NCI-H460 (cell line): ENCODE results near the gene PPP1R12B. TPM values are rescaled to one million over a fixed set of nuclear protein-coding genes. Genes with fewer than 3 reads are reported as not detected.
"Not testable (repeated sequence)": the region's sequence is repeated elsewhere in the genome, so short reads cannot be mapped to it uniquely, and the experiment has no call there.

Source experiments
- DNase-seq: peaks from one replicate; pipeline ENCODE4 v3.0.0-alpha.2; 2016; ENCODE audit warnings: low read depth; ENCODE audit errors: extremely low read depth
- total RNA-seq: library from RNA; depleted of rRNA; stranded (reverse); fragments of >200 nt; shearing (Covaris generic); gene quantifications from 2 replicates; pipeline ENCODE4 v1.2.3, GENCODE V29; 2014

The PPP1R12B gene
- total RNA-seq, 1 experiment from 2014 or later, result 16.6 TPM

GRCh38 chr1:202343652-202344349 lies 4.7 kb upstream of the PPP1R12B start:
- DNase-seq, result peak; percentile 67

- no peak for DNase-seq
These were observed 442 bp upstream of the PPP1R12B start for GRCh38 chr1:202348005-202348508.

DNA sequence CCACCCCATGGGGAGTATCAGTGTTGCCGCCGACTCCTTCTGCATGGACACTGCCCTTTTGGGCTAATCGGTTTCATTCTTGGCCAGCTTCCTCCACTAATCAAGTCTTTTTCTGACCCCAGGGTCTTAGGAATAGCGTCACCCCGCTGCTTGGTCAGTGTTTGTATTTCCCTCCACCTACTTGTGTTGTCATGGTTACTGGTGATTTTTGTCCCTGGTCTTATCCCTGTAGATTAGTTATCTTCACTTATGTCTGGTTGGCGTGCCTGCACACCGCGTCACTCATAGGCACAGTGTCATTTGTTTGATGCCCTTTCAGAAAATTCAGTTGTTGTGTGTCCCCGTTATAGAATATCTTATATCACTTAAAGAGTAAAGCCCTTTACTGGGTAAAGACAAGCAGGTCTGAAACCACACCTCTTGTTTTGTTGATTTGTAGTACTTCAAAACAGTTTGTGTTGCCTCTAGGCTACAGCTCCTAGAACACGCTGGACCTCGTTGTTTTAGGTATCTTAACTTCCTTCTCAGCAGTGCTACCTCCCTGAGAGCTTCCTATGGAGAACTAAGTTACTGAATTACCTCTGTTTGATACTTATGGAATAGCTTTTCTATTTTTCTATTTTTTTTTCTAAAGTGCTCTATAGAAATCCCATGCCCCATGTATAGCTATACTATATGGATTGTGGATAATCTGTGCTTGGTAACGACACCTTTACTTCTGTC lies 868 bp downstream of the PPP1R12B start:
- no peak for DNase-seq

DNA sequence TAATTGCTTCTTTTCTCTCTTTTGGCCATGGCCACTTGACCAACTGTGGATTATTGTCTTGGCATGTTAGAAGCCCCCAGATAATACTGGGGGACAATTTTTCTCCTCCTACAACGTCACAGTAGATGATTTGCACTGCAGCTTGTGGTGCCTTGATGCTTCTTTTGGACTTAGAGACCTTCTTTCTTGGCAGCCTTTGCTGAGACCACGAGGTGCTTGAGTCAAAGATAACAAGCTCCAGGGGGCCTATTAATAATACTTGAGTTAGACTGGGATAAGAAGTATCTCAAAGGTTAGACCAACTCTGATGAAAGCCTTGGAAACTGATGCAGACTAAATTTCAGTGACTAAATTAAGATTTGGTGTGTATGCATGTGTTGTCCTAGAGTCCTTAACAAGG lies 3.2 kb downstream of the PPP1R12B start:
- no peak for DNase-seq

DNA sequence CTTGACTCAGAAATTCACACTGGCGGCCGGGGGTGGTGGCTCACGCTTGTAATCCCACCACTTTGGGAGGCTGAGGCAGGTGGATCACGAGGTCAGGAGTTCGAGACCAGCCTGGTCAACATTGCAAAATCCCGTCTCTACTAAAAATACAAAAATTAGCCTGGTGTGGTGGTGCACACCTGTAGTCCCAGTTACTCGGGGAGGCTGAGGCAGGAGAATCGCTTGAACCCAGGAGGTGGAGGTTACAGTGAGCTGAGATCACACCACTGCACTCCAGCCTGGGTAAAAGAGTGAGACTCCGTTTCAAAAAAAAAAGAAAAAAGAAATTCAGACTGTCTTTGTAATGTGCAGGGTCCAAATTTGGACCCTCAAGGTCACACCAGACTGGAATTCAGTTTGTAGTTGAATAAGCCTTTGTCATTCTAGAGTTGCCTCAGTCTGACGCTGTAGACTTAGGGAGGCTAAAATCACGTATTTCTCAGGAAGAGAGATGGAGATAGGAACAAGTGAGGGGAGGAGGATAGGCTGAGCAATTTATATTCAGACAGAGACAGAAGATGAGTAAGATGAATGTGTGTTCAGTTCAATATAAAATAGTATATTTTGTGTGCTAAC lies 4.2 kb downstream of the PPP1R12B start:
- not testable (repeated sequence) for DNase-seq

DNA sequence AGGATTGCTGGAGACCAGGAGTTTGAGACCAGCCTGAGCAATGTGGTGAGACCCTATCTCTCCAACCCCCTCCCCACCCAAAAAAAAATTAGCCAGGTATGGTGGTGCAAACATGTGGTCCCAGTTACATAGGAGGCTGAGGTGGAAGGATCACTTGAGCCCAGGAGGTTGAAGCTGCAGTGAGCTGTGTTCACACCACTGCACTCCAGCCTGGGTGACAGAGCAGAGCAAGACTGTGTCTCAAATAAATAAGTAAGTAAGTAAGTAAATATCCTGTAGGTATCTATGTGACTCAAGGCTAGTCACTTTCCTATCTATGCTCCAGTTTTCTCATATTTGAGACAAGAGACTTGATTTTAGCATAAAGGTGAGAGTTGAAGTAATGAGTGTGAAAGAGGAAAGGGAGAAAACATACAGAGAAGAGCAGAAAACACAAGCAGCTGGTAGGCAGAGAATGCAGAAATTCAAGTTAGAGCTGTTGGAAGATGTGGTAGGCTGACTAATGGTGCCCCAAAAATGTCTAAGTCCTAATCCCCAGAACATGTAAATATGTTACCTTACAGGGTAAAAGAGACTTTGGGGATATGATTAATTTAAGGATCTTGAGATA lies 7.5 kb downstream of the PPP1R12B start:
- no peak for DNase-seq

- no peak for DNase-seq
These were observed 9.0 kb downstream of the PPP1R12B start for GRCh38 chr1:202357506-202357905.

GRCh38 chr1:202361224-202361623 lies 12.7 kb downstream of the PPP1R12B start:
- DNase-seq, result no peak

- no peak for DNase-seq
These were observed 13.2 kb downstream of the PPP1R12B start for GRCh38 chr1:202361701-202362100.

DNA sequence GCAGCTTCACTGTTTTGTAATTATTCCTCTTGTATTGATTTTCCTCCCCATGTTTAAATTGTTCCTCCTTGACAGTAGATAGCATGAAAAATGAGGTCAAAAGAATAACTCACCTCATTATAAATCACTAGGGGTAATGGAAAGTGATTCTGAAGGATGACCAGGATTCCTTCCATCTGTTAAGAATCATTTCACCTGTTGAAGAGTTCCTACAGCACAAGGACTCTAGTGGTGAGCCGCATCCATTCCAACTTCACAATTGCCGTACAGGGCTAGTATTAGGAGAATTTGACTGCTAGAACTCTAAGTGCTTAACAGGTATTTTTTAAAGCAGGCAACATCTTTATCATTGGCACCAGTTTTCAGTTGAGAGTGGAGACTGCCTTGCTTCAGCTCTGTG lies 13.7 kb downstream of the PPP1R12B start:
- DNase-seq, result no peak

DNA sequence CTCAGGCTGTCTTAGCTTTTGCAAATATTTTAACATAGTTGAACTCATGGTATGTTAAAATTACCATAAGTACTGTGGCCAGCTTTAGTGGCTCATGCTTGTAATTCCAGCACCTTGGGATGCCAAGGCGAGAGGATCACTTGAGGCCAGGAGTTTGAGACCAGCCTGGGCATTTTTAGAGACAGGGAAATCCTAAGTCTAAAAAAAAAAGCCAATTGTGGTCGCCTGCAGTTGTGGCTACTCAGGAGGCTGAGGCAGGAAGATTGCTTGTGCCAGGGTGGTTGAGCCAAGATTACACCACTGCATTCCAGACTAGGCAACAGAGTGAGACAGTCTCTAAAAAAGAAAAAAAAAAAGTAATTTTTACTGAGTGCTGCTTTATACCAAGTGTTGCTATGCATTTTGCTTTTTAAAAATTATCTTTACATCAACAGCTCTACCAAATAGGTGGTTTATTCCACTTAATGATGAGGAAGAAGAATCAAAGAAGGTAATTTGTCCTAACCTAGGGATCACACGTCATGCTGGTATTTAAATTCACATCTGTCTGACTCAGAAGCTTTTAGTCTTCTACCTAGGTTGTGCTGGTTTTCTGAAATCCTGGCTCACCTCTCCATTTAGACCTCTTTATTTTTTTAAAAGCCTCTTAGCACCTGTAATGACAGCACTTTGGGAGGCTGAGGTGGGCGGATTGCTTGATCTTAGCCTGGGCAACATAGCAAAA lies 16.8 kb downstream of the PPP1R12B start:
- no peak for DNase-seq

DNA sequence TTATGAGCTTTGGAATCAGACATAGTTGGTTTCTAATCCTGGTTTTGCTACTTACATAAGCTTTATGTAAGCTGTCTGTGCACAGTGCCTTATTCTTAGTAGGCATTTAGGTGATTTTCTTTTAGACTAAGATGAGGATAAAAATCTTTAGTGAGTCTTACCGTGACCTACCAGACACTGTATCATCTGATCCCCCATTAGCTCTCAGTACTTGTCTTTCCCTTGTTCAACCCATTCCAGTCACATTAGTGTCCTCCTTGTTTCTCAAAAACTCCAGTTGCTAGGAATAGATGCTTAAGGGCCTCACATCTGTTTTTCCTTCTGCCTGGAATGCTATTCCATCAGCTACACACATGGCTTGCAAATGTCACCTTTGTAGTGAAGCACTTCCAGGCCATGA lies 18.8 kb downstream of the PPP1R12B start:
- DNase-seq, result no peak

DNA sequence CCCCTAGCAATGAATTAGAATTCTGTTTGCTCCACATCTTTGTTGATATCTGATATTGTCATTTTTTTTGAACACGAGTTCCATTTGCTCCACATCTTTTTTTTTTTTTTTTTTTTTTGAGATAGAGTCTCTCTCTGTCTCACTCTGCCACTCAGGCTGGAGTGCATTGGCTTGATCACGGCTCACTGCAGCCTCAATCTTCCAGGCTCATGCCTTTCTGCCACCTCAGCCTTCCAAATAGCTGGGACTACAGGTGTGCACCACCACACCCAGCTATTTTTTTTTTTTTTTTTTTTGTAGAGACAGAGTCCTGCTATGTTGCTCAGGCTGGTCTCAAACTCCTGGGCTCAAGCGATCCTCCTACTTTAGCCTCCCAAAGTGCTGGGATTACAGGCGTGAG lies 22.4 kb downstream of the PPP1R12B start:
- not testable (repeated sequence) for DNase-seq

- no peak for DNase-seq
These were observed 25.6 kb downstream of the PPP1R12B start for GRCh38 chr1:202374099-202374498.

- not testable (repeated sequence) for DNase-seq
These were observed 26.7 kb downstream of the PPP1R12B start for GRCh38 chr1:202375175-202375574.

- peak; percentile 72 for DNase-seq
These were observed 27.7 kb downstream of the PPP1R12B start for GRCh38 chr1:202376247-202376646.

DNA sequence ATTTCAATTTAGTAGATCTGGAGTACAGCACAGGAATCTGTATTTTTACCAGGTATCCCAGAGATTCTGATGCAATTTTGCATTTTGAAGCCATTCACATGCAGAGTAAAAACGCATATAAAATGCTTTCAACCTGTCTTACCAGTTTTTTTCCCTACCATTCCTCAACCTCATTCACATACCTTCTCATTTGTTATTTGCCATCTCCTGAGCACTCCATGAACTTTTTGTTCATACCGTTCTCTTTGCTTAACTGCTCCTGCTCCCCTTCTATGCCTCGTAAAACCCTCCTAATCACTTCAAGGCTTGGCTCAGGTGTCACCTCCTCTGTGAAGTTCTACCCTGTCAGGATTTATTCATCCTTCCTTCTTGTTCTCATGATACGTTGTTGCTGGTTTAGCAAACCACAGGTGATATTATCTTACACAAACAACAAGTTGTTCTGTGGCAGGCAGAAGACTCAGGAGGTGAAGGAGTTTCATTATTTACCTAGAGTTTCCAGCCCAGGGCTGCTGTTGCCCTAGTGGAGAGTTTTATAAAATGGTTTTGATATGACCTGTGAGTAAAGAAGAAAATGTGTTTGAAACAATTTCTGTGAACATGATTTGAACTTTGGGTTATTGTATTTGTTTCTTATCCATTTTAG lies 31.5 kb downstream of the PPP1R12B start:
- not testable (repeated sequence) for DNase-seq

DNA sequence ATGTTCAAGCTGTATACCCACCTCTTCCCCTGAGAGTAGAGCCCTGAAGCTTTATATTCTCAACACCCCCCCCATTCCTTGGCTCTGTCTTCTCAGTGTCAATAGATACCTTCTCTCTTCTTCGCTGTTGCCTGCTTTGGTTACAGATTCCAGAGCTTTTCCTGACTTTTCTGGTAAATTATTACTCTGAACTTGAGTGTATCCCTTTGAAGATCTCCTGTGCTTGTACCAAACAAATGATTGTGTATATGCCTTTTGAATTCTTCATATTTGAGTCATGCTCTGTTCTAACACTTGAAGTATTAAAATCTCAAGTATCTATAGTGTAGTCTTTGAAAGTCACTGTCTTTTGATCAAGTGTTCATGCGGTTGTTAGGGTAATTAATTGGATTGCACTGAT lies 32.0 kb downstream of the PPP1R12B start:
- not testable (repeated sequence) for DNase-seq

DNA sequence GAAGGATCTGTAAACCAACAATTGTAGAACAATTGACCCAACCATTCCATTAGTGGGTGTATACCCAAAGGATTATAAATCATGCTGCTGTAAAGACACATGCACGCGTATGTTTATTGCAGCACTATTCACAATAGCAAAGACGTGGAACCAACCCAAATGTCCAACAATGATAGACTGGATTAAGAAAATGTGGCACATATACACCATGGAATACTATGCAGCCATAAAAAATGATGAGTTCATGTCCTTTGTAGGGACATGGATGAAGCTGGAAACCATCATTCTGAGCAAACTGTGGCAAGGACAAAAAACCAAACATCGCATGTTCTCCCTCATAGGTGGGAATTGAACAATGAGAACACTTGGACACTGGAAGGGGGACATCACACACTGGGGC lies 33.4 kb downstream of the PPP1R12B start:
- not testable (repeated sequence) for DNase-seq

DNA sequence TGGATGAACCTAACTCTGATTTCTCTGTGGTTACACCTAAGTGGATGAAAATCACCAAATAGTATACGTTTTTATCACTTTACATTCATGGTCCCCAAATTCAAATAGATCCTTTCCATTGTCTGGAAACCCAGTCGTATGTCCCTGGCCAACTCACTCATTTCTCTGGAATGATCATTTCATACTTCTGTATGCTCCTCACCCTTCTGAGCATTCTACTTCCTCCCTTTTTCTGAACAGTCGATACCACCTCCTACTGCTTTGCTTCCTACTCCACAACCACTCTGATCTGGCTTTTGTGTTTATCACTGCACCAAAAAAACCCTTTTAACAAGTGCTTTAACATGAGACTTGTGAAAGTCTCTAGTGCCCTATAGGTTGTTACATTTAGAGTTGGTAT lies 47.3 kb downstream of the PPP1R12B start:
- not testable (repeated sequence) for DNase-seq
